ENCODE measurements around the gene RHOH.

The RHOH gene

DNA sequence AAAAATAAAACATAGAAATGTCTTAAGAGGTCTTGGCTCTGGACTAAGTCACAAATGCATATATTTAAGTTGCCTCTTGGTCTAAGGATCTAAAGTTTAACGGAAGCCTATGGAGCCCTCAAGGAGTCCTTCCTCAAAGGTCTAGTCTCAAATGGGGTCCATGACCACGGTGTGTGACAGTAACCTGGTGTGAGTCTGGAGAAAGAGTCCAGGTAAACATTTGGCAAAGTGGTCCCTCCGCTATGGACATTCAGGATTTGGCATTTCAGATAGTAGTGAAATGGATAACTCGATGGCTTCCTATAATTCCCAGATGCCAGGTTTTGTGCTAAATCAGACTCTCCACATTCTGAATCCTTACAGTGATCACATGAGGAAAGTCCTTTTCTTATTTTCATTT lies 44.2 kb downstream of the RHOH start:
- FAIRE-seq: no peak
- DNase-seq (ENCODE audit: insufficient read length, low spot score): no peak
- TF ChIP-seq POLR2AphosphoS5 (IDR thresholded peaks at IDR 0.05; ENCODE audit: low read depth, low read length) (peak; percentile 54; the same call in 1 of the 2 replicates), POLR2A (IDR thresholded peaks at IDR 0.05; ENCODE audit: low read depth, low read length) (0 out of 2 replicates have a peak, but pooled peaks have one; percentile 7), TAF1 (IDR thresholded peaks at IDR 0.05; ENCODE audit: low read depth, low read length) (no peak)

DNA sequence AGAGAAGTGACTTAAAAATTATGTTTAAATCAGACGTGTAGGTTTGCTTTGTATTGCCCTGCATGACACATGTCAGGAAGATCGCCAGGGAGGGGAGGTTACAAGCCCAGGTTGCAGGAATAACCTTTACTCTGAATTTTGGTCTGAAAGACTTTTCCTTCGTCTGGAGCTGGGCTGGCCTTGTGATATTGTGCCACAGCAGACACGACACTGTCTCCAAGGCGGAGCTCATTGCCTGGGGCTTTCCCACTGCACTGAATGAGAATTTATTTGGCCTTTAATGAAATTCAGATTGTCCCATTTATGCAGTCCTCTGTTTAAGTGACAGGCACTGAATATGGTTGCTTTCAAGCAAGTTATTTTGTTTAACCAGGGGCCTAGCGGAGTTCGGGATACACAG lies 45.1 kb downstream of the RHOH start:
- DNase-seq (ENCODE audit: insufficient read length, low spot score) (no peak), FAIRE-seq (no peak)
- no peak for TF ChIP-seq POLR2A (IDR thresholded peaks at IDR 0.05; ENCODE audit: low read depth, low read length)
- TF ChIP-seq TAF1 (IDR thresholded peaks at IDR 0.05; ENCODE audit: low read depth, low read length): no peak
- no peak for TF ChIP-seq PAX5 (IDR thresholded peaks at IDR 0.05; ENCODE audit: insufficient read depth, low read length, severe bottlenecking)
- no peak for TF ChIP-seq SPI1 (IDR thresholded peaks at IDR 0.05; ENCODE audit: low read depth, low read length)
- no peak for TF ChIP-seq POU2F2 (IDR thresholded peaks at IDR 0.05; ENCODE audit: low read depth, low read length)
- TF ChIP-seq POLR2AphosphoS5 (IDR thresholded peaks at IDR 0.05; ENCODE audit: low read depth, low read length): no peak

GRCh38 chr4:40243386-40243948 lies 46.6 kb downstream of the RHOH start:
- no peak for DNase-seq (ENCODE audit: insufficient read length, low spot score)
- no peak for FAIRE-seq
- 0 out of 2 replicates have a peak, but pooled peaks have one; percentile 6 for TF ChIP-seq POLR2AphosphoS5 (IDR thresholded peaks at IDR 0.05; ENCODE audit: low read depth, low read length)
- no peak for TF ChIP-seq SPI1 (IDR thresholded peaks at IDR 0.05; ENCODE audit: low read depth, low read length)
- no peak for TF ChIP-seq POU2F2 (IDR thresholded peaks at IDR 0.05; ENCODE audit: low read depth, low read length)

GRCh38 chr4:40244606-40245005 lies 47.8 kb downstream of the RHOH start:
- DNase-seq (ENCODE audit: insufficient read length, low spot score) (no peak), FAIRE-seq (no peak)
- TF ChIP-seq TAF1 (IDR thresholded peaks at IDR 0.05; ENCODE audit: low read depth, low read length): no peak
- no peak for TF ChIP-seq POLR2A (IDR thresholded peaks at IDR 0.05; ENCODE audit: low read depth, low read length)
- TF ChIP-seq POLR2AphosphoS5 (IDR thresholded peaks at IDR 0.05; ENCODE audit: low read depth, low read length): no peak; the same call in 1 of the 2 replicates
- no peak for TF ChIP-seq POU2F2 (IDR thresholded peaks at IDR 0.05; ENCODE audit: low read depth, low read length)
- no peak for TF ChIP-seq PAX5 (IDR thresholded peaks at IDR 0.05; ENCODE audit: insufficient read depth, low read length, severe bottlenecking)
- TF ChIP-seq SPI1 (IDR thresholded peaks at IDR 0.05; ENCODE audit: low read depth, low read length): no peak

DNA sequence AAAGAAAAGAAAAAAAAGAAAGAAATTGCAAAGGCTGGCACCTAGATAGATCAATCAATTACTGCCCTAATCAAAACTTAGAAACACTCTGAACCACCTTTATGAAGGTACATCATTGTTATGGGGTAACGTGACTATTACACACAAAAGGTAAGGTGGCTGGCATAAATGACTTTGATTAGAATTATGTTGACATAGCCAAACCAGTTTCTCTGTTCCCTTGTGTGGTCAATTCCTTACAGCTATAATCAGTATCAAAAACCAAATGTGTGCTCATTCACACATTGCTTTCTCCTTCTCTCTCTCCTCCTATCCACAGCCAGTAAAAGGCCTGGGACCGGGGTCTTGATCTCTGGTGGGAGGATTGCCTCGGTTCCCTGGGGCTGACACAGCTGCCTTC lies 48.7 kb downstream of the RHOH start:
- DNase-seq (ENCODE audit: insufficient read length, low spot score) (no peak), FAIRE-seq (no peak)
- TF ChIP-seq POU2F2 (IDR thresholded peaks at IDR 0.05; ENCODE audit: low read depth, low read length) (no peak), PAX5 (IDR thresholded peaks at IDR 0.05; ENCODE audit: insufficient read depth, low read length, severe bottlenecking) (no peak), POLR2AphosphoS5 (IDR thresholded peaks at IDR 0.05; ENCODE audit: low read depth, low read length) (no peak), SPI1 (IDR thresholded peaks at IDR 0.05; ENCODE audit: low read depth, low read length) (no peak), POLR2A (IDR thresholded peaks at IDR 0.05; ENCODE audit: low read depth, low read length) (no peak), TAF1 (IDR thresholded peaks at IDR 0.05; ENCODE audit: low read depth, low read length) (no peak)

DNA sequence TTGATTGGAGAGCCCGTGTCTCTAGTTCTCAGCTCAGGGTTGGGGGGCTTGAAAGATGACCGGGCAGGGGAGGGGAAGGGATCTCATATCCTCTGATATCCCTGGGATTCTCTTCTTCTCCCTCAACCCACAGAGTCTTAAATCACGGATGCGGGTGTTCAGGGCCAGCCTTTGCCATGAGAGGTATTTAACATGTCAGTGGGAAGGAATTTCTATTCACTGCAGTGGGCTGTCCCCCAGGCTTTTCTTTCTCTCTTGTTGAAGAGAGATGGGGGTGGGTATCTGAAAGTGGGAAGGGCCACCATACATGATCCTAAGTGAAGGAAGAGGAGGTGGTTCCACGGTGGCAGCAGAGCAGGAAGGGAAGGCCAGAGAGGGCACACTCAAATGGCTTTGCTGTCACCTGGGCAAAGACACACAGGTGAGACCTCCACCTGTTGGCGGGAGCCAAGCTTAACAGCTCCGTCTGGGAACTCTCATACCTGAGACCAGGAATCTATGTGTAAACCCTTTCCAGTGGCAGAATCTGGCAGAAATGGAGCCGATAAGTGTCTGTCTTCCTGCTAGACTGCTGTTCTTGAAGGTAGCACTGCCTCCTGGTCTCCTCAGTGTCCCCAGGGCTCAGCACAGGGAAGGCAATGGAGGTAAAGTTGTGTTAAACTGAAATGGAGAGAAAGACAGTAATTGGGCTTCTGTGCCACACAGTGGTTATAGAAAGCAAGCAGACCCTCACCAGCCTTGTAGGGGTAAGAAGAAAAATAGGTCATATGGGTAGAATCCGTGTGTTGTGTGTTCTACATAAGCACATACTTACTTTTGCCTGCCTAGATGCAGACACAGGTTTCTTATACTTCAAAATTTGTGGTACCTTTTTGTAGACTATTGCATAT lies 49.4 kb downstream of the RHOH start:
- DNase-seq (ENCODE audit: insufficient read length, low spot score) (no peak), FAIRE-seq (peak; percentile 9)
- TF ChIP-seq POLR2A (IDR thresholded peaks at IDR 0.05; ENCODE audit: low read depth, low read length) (peak; percentile 68), PAX5 (IDR thresholded peaks at IDR 0.05; ENCODE audit: insufficient read depth, low read length, severe bottlenecking) (no peak), SPI1 (IDR thresholded peaks at IDR 0.05; ENCODE audit: low read depth, low read length) (no peak), POU2F2 (IDR thresholded peaks at IDR 0.05; ENCODE audit: low read depth, low read length) (peak; percentile 44; the same call in 1 of the 2 replicates), POLR2AphosphoS5 (IDR thresholded peaks at IDR 0.05; ENCODE audit: low read depth, low read length) (peak; percentile 66; the same call in 1 of the 2 replicates), TAF1 (IDR thresholded peaks at IDR 0.05; ENCODE audit: low read depth, low read length) (no peak)

DNA sequence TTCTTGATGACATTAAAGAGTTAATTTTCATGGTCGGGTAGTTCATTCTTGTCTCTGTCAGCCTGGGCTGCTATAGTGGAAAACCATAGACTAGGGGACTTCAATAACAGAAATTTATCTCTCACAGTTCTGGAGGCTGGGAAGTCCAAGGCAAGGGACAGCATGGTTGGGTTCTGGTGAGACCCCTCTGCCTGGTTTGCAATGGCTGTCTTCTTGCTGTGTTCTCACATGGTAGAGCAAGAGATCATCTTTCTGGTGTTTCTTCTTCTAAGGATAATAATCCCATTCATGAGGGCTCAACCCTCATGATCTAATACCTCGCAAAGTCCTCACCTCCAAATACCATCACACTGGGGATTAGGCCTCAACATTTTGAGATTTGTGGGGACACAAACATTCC lies 50.1 kb downstream of the RHOH start:
- no peak for TF ChIP-seq SPI1 (IDR thresholded peaks at IDR 0.05; ENCODE audit: low read depth, low read length)
- no peak for TF ChIP-seq PAX5 (IDR thresholded peaks at IDR 0.05; ENCODE audit: insufficient read depth, low read length, severe bottlenecking)
- peak; percentile 50 for FAIRE-seq

GRCh38 chr4:40247350-40247749 lies 50.5 kb downstream of the RHOH start:
- FAIRE-seq: no peak
- no peak for TF ChIP-seq PAX5 (IDR thresholded peaks at IDR 0.05; ENCODE audit: insufficient read depth, low read length, severe bottlenecking)
- TF ChIP-seq SPI1 (IDR thresholded peaks at IDR 0.05; ENCODE audit: low read depth, low read length): peak; percentile 50; the same call in 1 of the 2 replicates
- TF ChIP-seq POLR2AphosphoS5 (IDR thresholded peaks at IDR 0.05; ENCODE audit: low read depth, low read length): peak; percentile 81; the same call in 1 of the 2 replicates
- TF ChIP-seq TAF1 (IDR thresholded peaks at IDR 0.05; ENCODE audit: low read depth, low read length): no peak
- TF ChIP-seq POLR2A (IDR thresholded peaks at IDR 0.05; ENCODE audit: low read depth, low read length): peak; percentile 64; the same call in 1 of the 2 replicates
- TF ChIP-seq POU2F2 (IDR thresholded peaks at IDR 0.05; ENCODE audit: low read depth, low read length): peak; percentile 39; the same call in 1 of the 2 replicates
- no peak for DNase-seq (ENCODE audit: insufficient read length, low spot score)

More for the DNA sequence above, 50.1 kb downstream of the RHOH start:
- no peak for DNase-seq (ENCODE audit: insufficient read length, low spot score)

GRCh38 chr4:40251366-40251765 lies 54.5 kb downstream of the RHOH start:
- FAIRE-seq: no peak
- TF ChIP-seq POU2F2 (IDR thresholded peaks at IDR 0.05; ENCODE audit: low read depth, low read length) (no peak), TAF1 (IDR thresholded peaks at IDR 0.05; ENCODE audit: low read depth, low read length) (no peak), SPI1 (IDR thresholded peaks at IDR 0.05; ENCODE audit: low read depth, low read length) (no peak), POLR2AphosphoS5 (IDR thresholded peaks at IDR 0.05; ENCODE audit: low read depth, low read length) (no peak), POLR2A (IDR thresholded peaks at IDR 0.05; ENCODE audit: low read depth, low read length) (no peak), PAX5 (IDR thresholded peaks at IDR 0.05; ENCODE audit: insufficient read depth, low read length, severe bottlenecking) (no peak)
- DNase-seq (ENCODE audit: insufficient read length, low spot score): no peak

All from GM12891 (cell line).